H9 (cell line): ENCODE data around the gene COL27A1. TPM values are rescaled to one million over a fixed set of nuclear protein-coding genes. Genes with fewer than 3 reads are reported as not detected.

Source experiments
- DNase-seq: peaks from one replicate; pipeline ENCODE4 v3.0.0-alpha.2; 2017
- H2AFZ ChIP-seq: one replicate; pipeline ENCODE4 v1.6.1; 2013; ENCODE audit warnings: mild to moderate bottlenecking, low read length, control low read depth, moderate library complexity
- H2AK5ac ChIP-seq: 2 replicates; pipeline ENCODE4 v1.6.1; 2013; ENCODE audit warnings: low read length, control low read depth, mixed read lengths; ENCODE audit not compliant: insufficient read length
- H2BK120ac ChIP-seq: one replicate; pipeline ENCODE4 v1.6.1; 2013; ENCODE audit warnings: low read depth, mild to moderate bottlenecking, low read length, control low read depth, inconsistent platforms; ENCODE audit not compliant: poor library complexity, severe bottlenecking
- H2BK12ac ChIP-seq: 2 replicates; pipeline ENCODE4 v1.6.1; 2013; ENCODE audit warnings: low read length, control low read depth, mixed read lengths, low read depth; ENCODE audit not compliant: insufficient read length
- H2BK15ac ChIP-seq: 2 replicates; pipeline ENCODE4 v1.6.1; 2013; ENCODE audit warnings: low read depth, low read length, control low read depth
- H2BK20ac ChIP-seq: one replicate; pipeline ENCODE4 v1.6.1; 2013; ENCODE audit warnings: low read depth, mild to moderate bottlenecking, low read length, control low read depth, inconsistent platforms; ENCODE audit not compliant: poor library complexity, severe bottlenecking
- H2BK5ac ChIP-seq: 2 replicates; pipeline ENCODE4 v1.6.1; 2013; ENCODE audit warnings: low read length, control low read depth, mixed read lengths; ENCODE audit not compliant: insufficient read length
- H3K14ac ChIP-seq: 2 replicates; pipeline ENCODE4 v1.6.1; 2013; ENCODE audit warnings: low read length, control low read depth; ENCODE audit not compliant: insufficient read depth
- H3K18ac ChIP-seq: 2 replicates; pipeline ENCODE4 v1.6.1; 2013; ENCODE audit warnings: low read depth, mild to moderate bottlenecking, mixed read lengths, low read length, control low read depth; ENCODE audit not compliant: insufficient read length
- H3K23ac ChIP-seq: 2 replicates; pipeline ENCODE4 v1.6.1; 2013; ENCODE audit warnings: low read length, control low read depth, mixed read lengths, low read depth; ENCODE audit not compliant: insufficient read length
- H3K23me2 ChIP-seq: 2 replicates; pipeline ENCODE4 v1.6.1; 2013; ENCODE audit warnings: low read depth, mild to moderate bottlenecking, mixed read lengths, low read length, control low read depth; ENCODE audit not compliant: insufficient read length, poor library complexity, severe bottlenecking
- H3K27ac ChIP-seq: 2 replicates; pipeline ENCODE4 v1.5.1; 2013; ENCODE audit warnings: low read length, control low read depth, mixed read lengths, low read depth; ENCODE audit not compliant: insufficient read length
- H3K27me3 ChIP-seq: 2 replicates; pipeline ENCODE4 v1.6.1; 2013; ENCODE audit warnings: low read length, control low read depth, inconsistent platforms; ENCODE audit not compliant: insufficient read depth
- H3K4ac ChIP-seq: 2 replicates; pipeline ENCODE4 v1.6.1; 2013; ENCODE audit warnings: low read depth, mild to moderate bottlenecking, control low read depth, inconsistent platforms, low read length, moderate library complexity
- H3K4me1 ChIP-seq: 2 replicates; pipeline ENCODE4 v1.6.1; 2013; ENCODE audit warnings: low read length, control low read depth, inconsistent platforms; ENCODE audit not compliant: insufficient read depth
- H3K4me2 ChIP-seq: 2 replicates; pipeline ENCODE4 v1.6.1; 2013; ENCODE audit warnings: low read length, control low read depth, mixed read lengths; ENCODE audit not compliant: insufficient read length, insufficient read depth
- H3K56ac ChIP-seq: 2 replicates; pipeline ENCODE4 v1.6.1; 2013; ENCODE audit warnings: low read depth, mild to moderate bottlenecking, mixed read lengths, low read length, control low read depth; ENCODE audit not compliant: insufficient read length
- H3K79me1 ChIP-seq: 2 replicates; pipeline ENCODE4 v1.6.1; 2013; ENCODE audit warnings: low read depth, mild to moderate bottlenecking, moderate library complexity, low read length, control low read depth, inconsistent platforms; ENCODE audit not compliant: insufficient read depth, poor library complexity, severe bottlenecking
- H3K79me2 ChIP-seq: 2 replicates; pipeline ENCODE4 v1.6.1; 2013; ENCODE audit warnings: low read length, control low read depth, inconsistent platforms; ENCODE audit not compliant: insufficient read depth
- H3K9ac ChIP-seq: 2 replicates; pipeline ENCODE4 v1.6.1; 2013; ENCODE audit warnings: low read length, control low read depth, mixed read lengths; ENCODE audit not compliant: insufficient read length; ENCODE audit errors: extremely low read depth
- H3K9me3 ChIP-seq: one replicate; pipeline ENCODE4 v1.6.1; 2013; ENCODE audit warnings: low read depth, low read length, inconsistent platforms; ENCODE audit not compliant: control insufficient read depth
- H3T11ph ChIP-seq: one replicate; pipeline ENCODE4 v1.6.1; 2013; ENCODE audit warnings: mild to moderate bottlenecking, low read length, control low read depth, inconsistent platforms
- H4K20me1 ChIP-seq: one replicate; pipeline ENCODE4 v1.6.1; 2013; ENCODE audit not compliant: control insufficient read depth, insufficient read length, insufficient read depth
- H4K5ac ChIP-seq: 2 replicates; pipeline ENCODE4 v1.6.1; 2013; ENCODE audit warnings: low read depth, mild to moderate bottlenecking, mixed read lengths, low read length, control low read depth; ENCODE audit not compliant: insufficient read length
- H4K8ac ChIP-seq: replicated peaks from 2 replicates; pipeline ENCODE4 v1.6.1; 2013; ENCODE audit warnings: low read length, control low read depth, mixed read lengths, low read depth; ENCODE audit not compliant: insufficient read length
- H4K91ac ChIP-seq: 2 replicates; pipeline ENCODE4 v1.6.1; 2013; ENCODE audit warnings: low read depth, mild to moderate bottlenecking, moderate library complexity, mixed read lengths, low read length, control low read depth; ENCODE audit not compliant: insufficient read length
- H3K27ac Mint-ChIP-seq, 3 experiments: 2 replicates in 2 of 3; 3 replicates in 1 of 3; pipeline ENCODE4 v1.8.0; 2020 to 2021; ENCODE audit warnings: mixed read lengths in 3 of 3, mild to moderate bottlenecking in 1 of 3, moderate library complexity in 1 of 3
- H3K27me3 Mint-ChIP-seq: 2 replicates; pipeline ENCODE4 v1.8.0; 2021; ENCODE audit warnings: low read depth, mild to moderate bottlenecking, moderate library complexity, mixed read lengths
- H3K36me3 Mint-ChIP-seq, 3 experiments: 2 replicates in 2 of 3; 3 replicates in 1 of 3; pipeline ENCODE4 v1.8.0; 2020 to 2021; ENCODE audit warnings: low read depth in 3 of 3, mixed read lengths in 3 of 3; ENCODE audit not compliant: insufficient read depth in 1 of 3
- H3K4me1 Mint-ChIP-seq, 2 experiments: 2 replicates each; pipeline ENCODE4 v1.8.0; 2020; ENCODE audit warnings: mixed read lengths in 2 of 2
- H3K4me3 Mint-ChIP-seq, 2 experiments: 2 replicates in 1 of 2; 3 replicates in 1 of 2; pipeline ENCODE4 v1.8.0; 2020 to 2021; ENCODE audit warnings: mild to moderate bottlenecking in 2 of 2, mixed read lengths in 2 of 2, moderate library complexity in 1 of 2
- H3K9me3 Mint-ChIP-seq, 2 experiments: 2 replicates in 1 of 2; 3 replicates in 1 of 2; pipeline ENCODE4 v1.8.0; 2020; ENCODE audit warnings: mild to moderate bottlenecking in 2 of 2, mixed read lengths in 2 of 2, moderate library complexity in 1 of 2
- WGBS: extraction: QIAGEN DNeasy Blood & Tissue Kit; methylation state at CpG from one replicate; pipeline ENCODE4 v1.1.7; 2013; ENCODE audit warnings: missing lambda C conversion rate, low lambda C conversion rate, mixed read lengths; ENCODE audit not compliant: insufficient read length; ENCODE audit errors: extremely low coverage; 5-methylcytosine and 5-hydroxymethylcytosine counted together
- total RNA-seq: library from RNA; stranded (reverse); gene quantifications from 2 replicates; pipeline ENCODE4 v1.2.1, GENCODE V29; 2021
- TF ChIP-seq, protein P1 (sequence below): fragments of 200-600 bp; sonication (generic); conservative IDR thresholded peaks from 3 replicates; pipeline ENCODE4 v1.8.0; 2021; ENCODE audit warnings: antibody characterized with exemption, mild to moderate bottlenecking

The COL27A1 gene
- total RNA-seq, 1 experiment from 2014 or later = 17.9 TPM

- no peaks in the 10 kb centered on the region for H3K79me2 ChIP-seq
- no peaks in the 10 kb centered on the region for H3K23me2 ChIP-seq
- no peak overlapping the region for H4K8ac ChIP-seq
- H2AK5ac ChIP-seq = no peak overlapping the region
- no peak overlapping the region for H3K14ac ChIP-seq
- H3K23ac ChIP-seq = no peak overlapping the region
- no peak overlapping the region for H2BK5ac ChIP-seq
- H2BK20ac ChIP-seq = no peak overlapping the region
- H3K56ac ChIP-seq = no peak overlapping the region
- no peak overlapping the region for H2BK12ac ChIP-seq
- Mint-ChIP-seq H3K4me1 (0 out of 4 replicates have a peak, but pooled peaks cover 0 to 2% of the 10 kb centered on the region in 2 experiments), H3K27ac (no peak overlapping the region), H3K4me3 (no peak overlapping the region), H3K27me3 (peaks cover 2% of the 10 kb centered on the region), H3K9me3 (no peaks in the 10 kb centered on the region; a peak in 1 of 5 replicates), H3K36me3 (peaks cover 39 to 63% (median 54%) of the 10 kb centered on the region in 3 experiments)
- DNase-seq = no peak
- H3K79me1 ChIP-seq = no peaks in the 10 kb centered on the region
- H2AFZ ChIP-seq = no peak overlapping the region
- H3K4ac ChIP-seq = no peak overlapping the region
- no peak overlapping the region for H4K91ac ChIP-seq
- H3K27me3 ChIP-seq = no peaks in the 10 kb centered on the region
- H2BK120ac ChIP-seq = no peak overlapping the region
- no peak overlapping the region for H2BK15ac ChIP-seq
- no peaks in the 10 kb centered on the region for H3K9me3 ChIP-seq
- H4K5ac ChIP-seq = no peak overlapping the region
- TF ChIP-seq, protein P1, sequence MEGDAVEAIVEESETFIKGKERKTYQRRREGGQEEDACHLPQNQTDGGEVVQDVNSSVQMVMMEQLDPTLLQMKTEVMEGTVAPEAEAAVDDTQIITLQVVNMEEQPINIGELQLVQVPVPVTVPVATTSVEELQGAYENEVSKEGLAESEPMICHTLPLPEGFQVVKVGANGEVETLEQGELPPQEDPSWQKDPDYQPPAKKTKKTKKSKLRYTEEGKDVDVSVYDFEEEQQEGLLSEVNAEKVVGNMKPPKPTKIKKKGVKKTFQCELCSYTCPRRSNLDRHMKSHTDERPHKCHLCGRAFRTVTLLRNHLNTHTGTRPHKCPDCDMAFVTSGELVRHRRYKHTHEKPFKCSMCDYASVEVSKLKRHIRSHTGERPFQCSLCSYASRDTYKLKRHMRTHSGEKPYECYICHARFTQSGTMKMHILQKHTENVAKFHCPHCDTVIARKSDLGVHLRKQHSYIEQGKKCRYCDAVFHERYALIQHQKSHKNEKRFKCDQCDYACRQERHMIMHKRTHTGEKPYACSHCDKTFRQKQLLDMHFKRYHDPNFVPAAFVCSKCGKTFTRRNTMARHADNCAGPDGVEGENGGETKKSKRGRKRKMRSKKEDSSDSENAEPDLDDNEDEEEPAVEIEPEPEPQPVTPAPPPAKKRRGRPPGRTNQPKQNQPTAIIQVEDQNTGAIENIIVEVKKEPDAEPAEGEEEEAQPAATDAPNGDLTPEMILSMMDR = no peak
- H3K9ac ChIP-seq = no peak overlapping the region
- no peaks in the 10 kb centered on the region for H3K4me1 ChIP-seq
- no peak overlapping the region for H3K4me2 ChIP-seq
- no peak overlapping the region for H3T11ph ChIP-seq
- no peaks in the 10 kb centered on the region for H4K20me1 ChIP-seq
- WGBS = no CpG with 5 or more reads among the region's 2 CpGs
- H3K18ac ChIP-seq = no peak overlapping the region
- H3K27ac ChIP-seq = no peak overlapping the region
These were observed 182.8 kb downstream of the COL27A1 start for GRCh38 chr9:114338187-114338586.
